ENCODE results near the gene NACAD. TPM values are rescaled to one million over a fixed set of nuclear protein-coding genes. Genes with fewer than 3 reads are reported as not detected.

The NACAD gene
- total RNA-seq, 2 donors from 2014 or later: 0.78 to 1.6 TPM

GRCh38 chr7:45070254-45070642 lies 18.5 kb downstream of the NACAD start:
- no peak overlapping the region for H3K4me3 ChIP-seq
- DNase-seq (no peak), ATAC-seq (no peak)
- intact Hi-C loops (cut with DNase I): no loop called here
- no peaks in the 10 kb centered on the region for H3K4me1 ChIP-seq
- H3K36me3 ChIP-seq (replicated peaks in 1 of 2; ENCODE audit: insufficient read depth in 1 of 2, low read depth in 2 of 2): peaks cover 0 to 12% of the 10 kb centered on the region in 2 donors
- no peaks in the 10 kb centered on the region for H3K27me3 ChIP-seq
- TF ChIP-seq CTCF (IDR thresholded peaks at IDR 0.05) (no peak), POLR2A (IDR thresholded peaks at IDR 0.05) (no peak)
- no peaks in the 10 kb centered on the region for H3K9me3 ChIP-seq
- WGBS, 2 donors: 78 to 80% methylated on average over 1 of the region's 1 CpG
- no peak overlapping the region for H3K27ac ChIP-seq

GRCh38 chr7:45069444-45070253 lies 19.1 kb downstream of the NACAD start:
- no peak overlapping the region for H3K4me3 ChIP-seq
- TF ChIP-seq POLR2A (IDR thresholded peaks at IDR 0.05) (no peak), CTCF (IDR thresholded peaks at IDR 0.05) (no peak)
- H3K36me3 ChIP-seq (replicated peaks in 1 of 2; ENCODE audit: insufficient read depth in 1 of 2, low read depth in 2 of 2): peaks cover 0 to 12% of the 10 kb centered on the region in 2 donors
- H3K27me3 ChIP-seq: no peaks in the 10 kb centered on the region
- H3K27ac ChIP-seq: no peak overlapping the region
- intact Hi-C loops (cut with DNase I): no loop called here
- H3K9me3 ChIP-seq: no peaks in the 10 kb centered on the region
- DNase-seq (no peak), ATAC-seq (no peak)
- H3K4me1 ChIP-seq: no peaks in the 10 kb centered on the region
- WGBS, 2 donors: 89 to 93% methylated on average over 13 to 15 of the region's 15 CpGs

GRCh38 chr7:45068236-45069023 lies 20.3 kb downstream of the NACAD start:
- Histone ChIP-seq H3K27ac (no peak overlapping the region), H3K4me1 (no peaks in the 10 kb centered on the region), H3K36me3 (replicated peaks in 1 of 2; ENCODE audit: insufficient read depth in 1 of 2, low read depth in 2 of 2) (peaks cover 0 to 9% of the 10 kb centered on the region in 2 donors), H3K4me3 (no peak overlapping the region), H3K9me3 (no peaks in the 10 kb centered on the region), H3K27me3 (no peaks in the 10 kb centered on the region)
- DNase-seq (no peak), ATAC-seq (no peak)
- no peak for TF ChIP-seq POLR2A (IDR thresholded peaks at IDR 0.05)
- intact Hi-C loops (cut with DNase I): no loop called here
- WGBS, 2 donors: 90 to 92% methylated on average over 11 to 14 of the region's 15 CpGs

- ATAC-seq: no peak
- Histone ChIP-seq H3K27me3 (no peaks in the 10 kb centered on the region), H3K4me1 (no peaks in the 10 kb centered on the region), H3K27ac (no peak overlapping the region), H3K4me3 (no peak overlapping the region), H3K9me3 (no peaks in the 10 kb centered on the region), H3K36me3 (replicated peaks in 1 of 2; ENCODE audit: insufficient read depth in 1 of 2, low read depth in 2 of 2) (peaks cover 0 to 2% of the 10 kb centered on the region in 2 donors)
- intact Hi-C loops (cut with DNase I): no loop called here
- 93 to 100% methylated on average over 3 of the region's 3 CpGs for WGBS, 2 donors
- DNase-seq: no peak
- TF ChIP-seq POLR2A (IDR thresholded peaks at IDR 0.05) (no peak), CTCF (IDR thresholded peaks at IDR 0.05) (no peak)
These were observed 21.2 kb downstream of the NACAD start for GRCh38 chr7:45067582-45067981.

- H3K27ac ChIP-seq: no peak overlapping the region
- TF ChIP-seq CTCF (IDR thresholded peaks at IDR 0.05): no peak
- TF ChIP-seq POLR2A (IDR thresholded peaks at IDR 0.05): no peak
- H3K9me3 ChIP-seq: no peaks in the 10 kb centered on the region
- no peak for DNase-seq
- H3K27me3 ChIP-seq: no peaks in the 10 kb centered on the region
- 82 to 89% methylated on average over 7 of the region's 7 CpGs for WGBS, 2 donors
- H3K4me1 ChIP-seq: no peaks in the 10 kb centered on the region
- peaks cover 0 to 2% of the 10 kb centered on the region in 2 donors for H3K36me3 ChIP-seq (replicated peaks in 1 of 2; ENCODE audit: insufficient read depth in 1 of 2, low read depth in 2 of 2)
- no peak for ATAC-seq
- no peak overlapping the region for H3K4me3 ChIP-seq
- intact Hi-C loops (cut with DNase I): no loop called here
These were observed 22.4 kb downstream of the NACAD start for GRCh38 chr7:45066409-45066808.
